ENCODE results near the gene CIDEA.

GRCh38 chr18:12312976-12313375, 58.8 kb downstream of the CIDEA start:
- TF ChIP-seq CTCF (IDR thresholded peaks at IDR 0.05) (no peak), POLR2A (IDR thresholded peaks at IDR 0.05) (peak in 1 of 3 donors; percentile 39)

Data from body of pancreas (tissue), 4 donors.